ENCODE results near the gene CA11. TPM values are rescaled to one million over a fixed set of nuclear protein-coding genes. Genes with fewer than 3 reads are reported as not detected.
A peak's percentile ranks its signal among the peaks of the same experiment; 100 is the strongest.

The CA11 gene
- total RNA-seq, 1 experiment from 2014 or later: 12.6 TPM

DNA sequence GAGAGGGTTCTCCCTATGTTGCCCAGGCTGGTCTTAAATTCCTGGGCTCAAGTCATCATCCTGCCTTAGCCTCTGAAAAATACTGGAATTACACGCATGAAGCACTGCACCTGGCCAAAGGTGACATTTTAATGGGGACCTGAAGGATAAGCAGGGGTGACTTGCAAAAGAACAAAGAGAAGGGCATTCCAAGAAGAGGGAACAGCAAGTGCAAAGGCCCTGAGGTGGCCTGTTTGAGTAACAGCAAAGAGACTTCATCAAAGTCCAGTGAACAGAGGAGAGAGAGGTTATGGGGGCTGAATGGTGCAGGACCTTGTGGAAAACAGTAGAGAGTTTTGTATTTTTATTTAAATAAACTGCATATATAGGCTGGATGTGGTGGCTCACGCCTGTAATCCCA is 4.1 kb downstream of the CA11 start:
- in situ Hi-C loops (cut with HindIII; ENCODE audit: low pct_unique_long_range_greater_than_20kb, low sequenced_read_pairs) (no loop called here), intact Hi-C loops (cut with micrococcal nuclease; ENCODE audit: unreplicated experiment) (no loop called here)
- Histone ChIP-seq H3K4me3 (ENCODE audit: low read depth in 2 of 2, low read length in 2 of 2) (no peak overlapping the region), H3K4me1 (ENCODE audit: control insufficient read depth, insufficient read depth, low read length) (peaks cover 6% of the 10 kb centered on the region), H3K9me3 (ENCODE audit: control insufficient read depth, insufficient read depth, low read depth, low read length) (no peaks in the 10 kb centered on the region), H3K27me3 (ENCODE audit: control insufficient read depth, insufficient read depth, low read length) (no peaks in the 10 kb centered on the region), H3K36me3 (ENCODE audit: control insufficient read depth, insufficient read depth, low read length) (no peaks in the 10 kb centered on the region; the same call in 1 of the 2 replicates), H3K27ac (ENCODE audit: low read length) (no peak overlapping the region)
- no peak for ATAC-seq
- BruUV-seq (replicated peaks): no TSS peak
- CTCF ChIA-PET: interaction anchor here (0.6 kb wide), 1 partner anchor 42 kb away, joined by 6 read pairs; no protein-coding TSS in a partner anchor
- no peak for TF ChIP-seq CTCF (IDR thresholded peaks at IDR 0.05)
- TF ChIP-seq, protein P1, sequence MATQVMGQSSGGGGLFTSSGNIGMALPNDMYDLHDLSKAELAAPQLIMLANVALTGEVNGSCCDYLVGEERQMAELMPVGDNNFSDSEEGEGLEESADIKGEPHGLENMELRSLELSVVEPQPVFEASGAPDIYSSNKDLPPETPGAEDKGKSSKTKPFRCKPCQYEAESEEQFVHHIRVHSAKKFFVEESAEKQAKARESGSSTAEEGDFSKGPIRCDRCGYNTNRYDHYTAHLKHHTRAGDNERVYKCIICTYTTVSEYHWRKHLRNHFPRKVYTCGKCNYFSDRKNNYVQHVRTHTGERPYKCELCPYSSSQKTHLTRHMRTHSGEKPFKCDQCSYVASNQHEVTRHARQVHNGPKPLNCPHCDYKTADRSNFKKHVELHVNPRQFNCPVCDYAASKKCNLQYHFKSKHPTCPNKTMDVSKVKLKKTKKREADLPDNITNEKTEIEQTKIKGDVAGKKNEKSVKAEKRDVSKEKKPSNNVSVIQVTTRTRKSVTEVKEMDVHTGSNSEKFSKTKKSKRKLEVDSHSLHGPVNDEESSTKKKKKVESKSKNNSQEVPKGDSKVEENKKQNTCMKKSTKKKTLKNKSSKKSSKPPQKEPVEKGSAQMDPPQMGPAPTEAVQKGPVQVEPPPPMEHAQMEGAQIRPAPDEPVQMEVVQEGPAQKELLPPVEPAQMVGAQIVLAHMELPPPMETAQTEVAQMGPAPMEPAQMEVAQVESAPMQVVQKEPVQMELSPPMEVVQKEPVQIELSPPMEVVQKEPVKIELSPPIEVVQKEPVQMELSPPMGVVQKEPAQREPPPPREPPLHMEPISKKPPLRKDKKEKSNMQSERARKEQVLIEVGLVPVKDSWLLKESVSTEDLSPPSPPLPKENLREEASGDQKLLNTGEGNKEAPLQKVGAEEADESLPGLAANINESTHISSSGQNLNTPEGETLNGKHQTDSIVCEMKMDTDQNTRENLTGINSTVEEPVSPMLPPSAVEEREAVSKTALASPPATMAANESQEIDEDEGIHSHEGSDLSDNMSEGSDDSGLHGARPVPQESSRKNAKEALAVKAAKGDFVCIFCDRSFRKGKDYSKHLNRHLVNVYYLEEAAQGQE (IDR thresholded peaks at IDR 0.05; ENCODE audit: insufficient read depth in 1 of 2, low read depth in 2 of 2, low read length in 1 of 2): no peak
- no peak for DNase-seq (ENCODE audit: low read depth, low spot score)
- POLR2A ChIA-PET: no interaction called here

- H3K27me3 ChIP-seq (ENCODE audit: control insufficient read depth, insufficient read depth, low read length): no peaks in the 10 kb centered on the region
- in situ Hi-C loops (cut with HindIII; ENCODE audit: low pct_unique_long_range_greater_than_20kb, low sequenced_read_pairs): no loop called here
- ChIA-PET CTCF (no interaction called here), POLR2A (interaction anchor here (0.6 to 1.1 kb wide), 4 partner anchors 10 to 354 kb away, joined by 3 to 9 read pairs (median 5); partner anchors contain the start of gene RUVBL2)
- peaks cover 10% of the 10 kb centered on the region for H3K4me1 ChIP-seq (ENCODE audit: control insufficient read depth, insufficient read depth, low read length)
- no peak for ATAC-seq
- no peak overlapping the region for H3K27ac ChIP-seq (ENCODE audit: low read length)
- peak overlapping the region; percentile 16 to 28; a peak in 3 of 4 replicates for H3K4me3 ChIP-seq (ENCODE audit: low read depth in 2 of 2, low read length in 2 of 2)
- H3K36me3 ChIP-seq (ENCODE audit: control insufficient read depth, insufficient read depth, low read length): no peaks in the 10 kb centered on the region; the same call in 1 of the 2 replicates
- BruUV-seq (replicated peaks): no TSS peak
- no peak for DNase-seq (ENCODE audit: low read depth, low spot score)
- intact Hi-C loops (cut with micrococcal nuclease; ENCODE audit: unreplicated experiment): no loop called here
- no peaks in the 10 kb centered on the region for H3K9me3 ChIP-seq (ENCODE audit: control insufficient read depth, insufficient read depth, low read depth, low read length)
- TF ChIP-seq, protein P1 (IDR thresholded peaks at IDR 0.05; ENCODE audit: insufficient read depth in 1 of 2, low read depth in 2 of 2, low read length in 1 of 2): no peak
- TF ChIP-seq SIN3A (IDR thresholded peaks at IDR 0.05; ENCODE audit: borderline replicate concordance, insufficient read depth, low read depth, low read length): no peak
- TF ChIP-seq POLR2AphosphoS5 (IDR thresholded peaks at IDR 0.05; ENCODE audit: low read depth, low read length): no peak
- TF ChIP-seq CTCF (IDR thresholded peaks at IDR 0.05): no peak
- no peak for TF ChIP-seq TCF7L2 (IDR thresholded peaks at IDR 0.05; ENCODE audit: low read depth, low read length)
These were observed 6.3 kb downstream of the CA11 start for GRCh38 chr19:48639483-48640375.
